ENCODE measurements around the gene ALX4.

DNA sequence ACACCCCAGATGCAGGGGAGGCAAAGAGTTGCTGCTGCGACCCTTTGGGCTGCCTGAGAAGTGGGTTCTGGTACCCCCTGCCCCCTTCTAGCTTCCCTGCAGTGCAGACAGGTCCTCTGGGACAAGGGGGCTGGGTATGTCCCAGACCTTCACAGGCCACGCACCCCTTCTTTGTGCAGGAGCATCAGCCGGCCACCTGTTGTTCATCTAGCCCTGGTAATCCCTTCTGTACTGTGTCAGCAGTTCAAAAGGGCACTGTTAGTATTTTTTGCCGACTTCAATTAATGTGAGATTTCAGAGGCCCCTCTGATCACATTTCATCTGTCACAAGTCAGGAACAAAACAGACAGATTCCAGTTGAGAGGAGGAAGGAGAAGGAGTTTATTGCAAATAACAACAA lies 49.9 kb downstream of the ALX4 start:
- TF ChIP-seq, protein P1, sequence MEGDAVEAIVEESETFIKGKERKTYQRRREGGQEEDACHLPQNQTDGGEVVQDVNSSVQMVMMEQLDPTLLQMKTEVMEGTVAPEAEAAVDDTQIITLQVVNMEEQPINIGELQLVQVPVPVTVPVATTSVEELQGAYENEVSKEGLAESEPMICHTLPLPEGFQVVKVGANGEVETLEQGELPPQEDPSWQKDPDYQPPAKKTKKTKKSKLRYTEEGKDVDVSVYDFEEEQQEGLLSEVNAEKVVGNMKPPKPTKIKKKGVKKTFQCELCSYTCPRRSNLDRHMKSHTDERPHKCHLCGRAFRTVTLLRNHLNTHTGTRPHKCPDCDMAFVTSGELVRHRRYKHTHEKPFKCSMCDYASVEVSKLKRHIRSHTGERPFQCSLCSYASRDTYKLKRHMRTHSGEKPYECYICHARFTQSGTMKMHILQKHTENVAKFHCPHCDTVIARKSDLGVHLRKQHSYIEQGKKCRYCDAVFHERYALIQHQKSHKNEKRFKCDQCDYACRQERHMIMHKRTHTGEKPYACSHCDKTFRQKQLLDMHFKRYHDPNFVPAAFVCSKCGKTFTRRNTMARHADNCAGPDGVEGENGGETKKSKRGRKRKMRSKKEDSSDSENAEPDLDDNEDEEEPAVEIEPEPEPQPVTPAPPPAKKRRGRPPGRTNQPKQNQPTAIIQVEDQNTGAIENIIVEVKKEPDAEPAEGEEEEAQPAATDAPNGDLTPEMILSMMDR (conservative IDR thresholded peaks at IDR 0.05; ENCODE audit: low read depth in 2 of 2): no peak
- TF ChIP-seq CREB1 (CRISPR knock-in tag; IDR thresholded peaks at IDR 0.05; ENCODE audit: low read depth) (no peak), POLR2AphosphoS5 (IDR thresholded peaks at IDR 0.05; ENCODE audit: low read depth) (no peak), JUNB (IDR thresholded peaks at IDR 0.05; ENCODE audit: unreplicated experiment) (no peak), EZH2 (IDR thresholded peaks at IDR 0.05; ENCODE audit: low read depth, unreplicated experiment) (no peak)
- TF ChIP-seq, protein P2, sequence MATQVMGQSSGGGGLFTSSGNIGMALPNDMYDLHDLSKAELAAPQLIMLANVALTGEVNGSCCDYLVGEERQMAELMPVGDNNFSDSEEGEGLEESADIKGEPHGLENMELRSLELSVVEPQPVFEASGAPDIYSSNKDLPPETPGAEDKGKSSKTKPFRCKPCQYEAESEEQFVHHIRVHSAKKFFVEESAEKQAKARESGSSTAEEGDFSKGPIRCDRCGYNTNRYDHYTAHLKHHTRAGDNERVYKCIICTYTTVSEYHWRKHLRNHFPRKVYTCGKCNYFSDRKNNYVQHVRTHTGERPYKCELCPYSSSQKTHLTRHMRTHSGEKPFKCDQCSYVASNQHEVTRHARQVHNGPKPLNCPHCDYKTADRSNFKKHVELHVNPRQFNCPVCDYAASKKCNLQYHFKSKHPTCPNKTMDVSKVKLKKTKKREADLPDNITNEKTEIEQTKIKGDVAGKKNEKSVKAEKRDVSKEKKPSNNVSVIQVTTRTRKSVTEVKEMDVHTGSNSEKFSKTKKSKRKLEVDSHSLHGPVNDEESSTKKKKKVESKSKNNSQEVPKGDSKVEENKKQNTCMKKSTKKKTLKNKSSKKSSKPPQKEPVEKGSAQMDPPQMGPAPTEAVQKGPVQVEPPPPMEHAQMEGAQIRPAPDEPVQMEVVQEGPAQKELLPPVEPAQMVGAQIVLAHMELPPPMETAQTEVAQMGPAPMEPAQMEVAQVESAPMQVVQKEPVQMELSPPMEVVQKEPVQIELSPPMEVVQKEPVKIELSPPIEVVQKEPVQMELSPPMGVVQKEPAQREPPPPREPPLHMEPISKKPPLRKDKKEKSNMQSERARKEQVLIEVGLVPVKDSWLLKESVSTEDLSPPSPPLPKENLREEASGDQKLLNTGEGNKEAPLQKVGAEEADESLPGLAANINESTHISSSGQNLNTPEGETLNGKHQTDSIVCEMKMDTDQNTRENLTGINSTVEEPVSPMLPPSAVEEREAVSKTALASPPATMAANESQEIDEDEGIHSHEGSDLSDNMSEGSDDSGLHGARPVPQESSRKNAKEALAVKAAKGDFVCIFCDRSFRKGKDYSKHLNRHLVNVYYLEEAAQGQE (IDR thresholded peaks at IDR 0.05; ENCODE audit: unreplicated experiment): no peak

All from GM23338 (cell line).